ENCODE results near the gene TAL2. TPM values are rescaled to one million over a fixed set of nuclear protein-coding genes. Genes with fewer than 3 reads are reported as not detected.

The TAL2 gene
- total and polyA plus RNA-seq, 2 donors (not counting 1 experiment from before 2014, with no cell fraction given) = 0.37 to 7.0 TPM

DNA sequence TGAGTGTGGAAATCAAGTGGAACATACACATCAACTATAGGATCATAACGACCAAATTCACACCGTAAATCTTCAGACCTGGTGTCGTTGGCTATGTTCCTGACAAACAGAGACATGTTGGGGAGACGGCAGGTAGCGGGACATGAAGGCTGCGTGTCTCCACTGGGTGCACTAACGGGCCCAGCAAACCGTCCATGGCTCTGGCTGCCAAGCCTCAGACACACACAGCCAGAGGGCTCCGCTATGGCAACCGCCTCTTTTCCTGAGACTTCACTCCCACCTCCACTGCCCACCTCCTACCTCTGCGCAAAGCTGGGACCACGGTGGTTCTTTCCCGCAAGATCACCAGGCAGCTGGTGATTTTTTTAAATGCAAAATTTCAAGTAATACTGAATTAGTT is 48.4 kb downstream of the TAL2 start:
- no peak overlapping the region for H3K27ac Mint-ChIP-seq
- DNase-seq = no peak
- TF ChIP-seq CTCF (IDR thresholded peaks at IDR 0.05) (no peak), EZH2 (IDR thresholded peaks at IDR 0.05; ENCODE audit: borderline replicate concordance, insufficient read depth, low read depth, low read length, poor library complexity, severe bottlenecking) (no peak)
- H3K27me3 ChIP-seq (replicated peaks in 1 of 4; ENCODE audit: control extremely low read depth in 1 of 4, control insufficient read depth in 3 of 4, insufficient read depth in 4 of 4, low read length in 3 of 4) = no peaks in the 10 kb centered on the region
- H3K4me1 ChIP-seq (ENCODE audit: control insufficient read depth in 2 of 2, insufficient read depth in 2 of 2, low read length in 2 of 2) = peaks cover 0 to 6% of the 10 kb centered on the region in 2 donors
- no peaks in the 10 kb centered on the region for H3K9me3 Mint-ChIP-seq (ENCODE audit: insufficient read depth)
- no peaks in the 10 kb centered on the region for H4K20me1 ChIP-seq (ENCODE audit: control insufficient read depth, insufficient read depth, low read length, poor library complexity, severe bottlenecking)
- no peak overlapping the region for H3K4me3 ChIP-seq (ENCODE audit: control extremely low read depth in 1 of 5, extremely low read depth in 1 of 5, insufficient read depth in 1 of 5, low read depth in 2 of 5, low read length in 4 of 5)
- POLR2A ChIA-PET = no interaction called here
- no peak overlapping the region for H2AFZ ChIP-seq (ENCODE audit: insufficient read depth, low read depth, low read length, poor library complexity, severe bottlenecking)
- no peak overlapping the region for H3K4me3 Mint-ChIP-seq
- H3K9me3 ChIP-seq (ENCODE audit: control extremely low read depth in 1 of 3, control insufficient read depth in 2 of 3, insufficient read depth in 1 of 3, low read length in 2 of 3) = peaks cover 0 to 10% (median 0%) of the 10 kb centered on the region in 3 donors
- over 99% methylated on average over 9 of the region's 13 CpGs for WGBS (ENCODE audit: insufficient coverage)
- peaks cover 5% of the 10 kb centered on the region for H3K79me2 ChIP-seq (ENCODE audit: control insufficient read depth, insufficient read depth, low read length)
- peaks cover 6% of the 10 kb centered on the region for H3K4me1 Mint-ChIP-seq
- H3K9ac ChIP-seq (ENCODE audit: low read length) = no peak overlapping the region
- H3K27me3 Mint-ChIP-seq = no peaks in the 10 kb centered on the region
- intact Hi-C loops (cut with micrococcal nuclease) = no loop called here
- H3K36me3 ChIP-seq (replicated peaks in 1 of 2; ENCODE audit: control extremely low read depth in 1 of 2, control insufficient read depth in 1 of 2, extremely low read depth in 1 of 2, insufficient read depth in 2 of 2, low read length in 1 of 2) = no peaks in the 10 kb centered on the region
- CTCF ChIA-PET = no interaction called here
- no peak for ATAC-seq (ENCODE audit: low read depth)
- H3K4me2 ChIP-seq (replicated peaks; ENCODE audit: low read depth, low read length, poor library complexity, severe bottlenecking) = no peak overlapping the region
- H3K27ac ChIP-seq (ENCODE audit: low read length in 2 of 2) = no peak overlapping the region

DNA sequence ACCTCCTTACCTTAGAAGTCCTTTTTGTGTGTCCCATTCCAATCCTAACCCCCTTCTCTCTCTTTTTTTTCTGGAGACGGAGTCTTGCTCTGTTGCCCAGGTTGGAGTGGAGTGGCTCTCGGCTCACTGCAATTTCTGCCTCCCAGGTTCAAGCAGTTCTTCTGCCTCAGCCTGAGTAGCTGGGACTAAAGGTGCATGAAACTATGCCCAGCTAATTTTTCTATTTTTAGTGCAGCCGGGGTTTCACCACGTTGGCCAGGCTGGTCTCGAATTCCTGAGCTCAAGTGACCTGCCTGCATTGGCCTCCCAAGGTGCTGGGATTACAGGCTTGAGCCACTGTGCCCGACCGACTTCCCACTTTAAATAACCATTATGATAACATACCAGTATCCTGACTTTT is 49.6 kb downstream of the TAL2 start:
- no peaks in the 10 kb centered on the region for H3K27me3 ChIP-seq (replicated peaks in 1 of 4; ENCODE audit: control extremely low read depth in 1 of 4, control insufficient read depth in 3 of 4, insufficient read depth in 4 of 4, low read length in 3 of 4)

More for the DNA sequence above, 49.6 kb downstream of the TAL2 start:
- no peaks in the 10 kb centered on the region for H3K9me3 Mint-ChIP-seq (ENCODE audit: insufficient read depth)
- H3K4me3 Mint-ChIP-seq = no peak overlapping the region
- no peaks in the 10 kb centered on the region for H3K27me3 Mint-ChIP-seq
- Histone ChIP-seq H3K79me2 (ENCODE audit: control insufficient read depth, insufficient read depth, low read length) (peaks cover 5% of the 10 kb centered on the region), H2AFZ (ENCODE audit: insufficient read depth, low read depth, low read length, poor library complexity, severe bottlenecking) (no peak overlapping the region), H4K20me1 (ENCODE audit: control insufficient read depth, insufficient read depth, low read length, poor library complexity, severe bottlenecking) (no peaks in the 10 kb centered on the region), H3K36me3 (replicated peaks in 1 of 2; ENCODE audit: control extremely low read depth in 1 of 2, control insufficient read depth in 1 of 2, extremely low read depth in 1 of 2, insufficient read depth in 2 of 2, low read length in 1 of 2) (no peaks in the 10 kb centered on the region), H3K4me3 (ENCODE audit: control extremely low read depth in 1 of 5, extremely low read depth in 1 of 5, insufficient read depth in 1 of 5, low read depth in 2 of 5, low read length in 4 of 5) (no peak overlapping the region), H3K9me3 (ENCODE audit: control extremely low read depth in 1 of 3, control insufficient read depth in 2 of 3, insufficient read depth in 1 of 3, low read length in 2 of 3) (peaks cover 0 to 10% (median 0%) of the 10 kb centered on the region in 3 donors), H3K4me1 (ENCODE audit: control insufficient read depth in 2 of 2, insufficient read depth in 2 of 2, low read length in 2 of 2) (peaks cover 0 to 6% of the 10 kb centered on the region in 2 donors), H3K9ac (ENCODE audit: low read length) (no peak overlapping the region), H3K27ac (ENCODE audit: low read length in 2 of 2) (no peak overlapping the region), H3K4me2 (replicated peaks; ENCODE audit: low read depth, low read length, poor library complexity, severe bottlenecking) (no peak overlapping the region)
- intact Hi-C loops (cut with micrococcal nuclease) = no loop called here
- ATAC-seq (ENCODE audit: low read depth) = no peak
- DNase-seq = no peak
- CTCF ChIA-PET = interaction anchor here (0.6 kb wide), 1 partner anchor 61 kb away, joined by 3 read pairs; no protein-coding TSS in a partner anchor
- 85% methylated on average over 3 of the region's 7 CpGs for WGBS (ENCODE audit: insufficient coverage)
- H3K4me1 Mint-ChIP-seq = peaks cover 6% of the 10 kb centered on the region
- POLR2A ChIA-PET = no interaction called here
- no peak for TF ChIP-seq CTCF (IDR thresholded peaks at IDR 0.05)
- TF ChIP-seq EZH2 (IDR thresholded peaks at IDR 0.05; ENCODE audit: borderline replicate concordance, insufficient read depth, low read depth, low read length, poor library complexity, severe bottlenecking) = no peak
- no peak overlapping the region for H3K27ac Mint-ChIP-seq

Data from B cell (primary cell).